Hematopoietic multipotent progenitor cell (in vitro differentiated cells): ENCODE results near the gene LHFPL4. TPM values are rescaled to one million over a fixed set of nuclear protein-coding genes. Genes with fewer than 3 reads are reported as not detected.
"Not testable (repeated sequence)": the region's sequence is repeated elsewhere in the genome, so short reads cannot be mapped to it uniquely, and the experiment has no call there.

ENCODE experiments used
- DNase-seq, 3 donors: peaks; one replicate each; pipeline ENCODE4 v3.0.0-alpha.2; 2011 to 2015; ENCODE audit warnings: low read depth in 2 of 3, low spot score in 2 of 3
- total RNA-seq: library from RNA; depleted of rRNA; stranded (reverse); fragments of >200 nt; gene quantifications from one replicate; pipeline ENCODE4 v1.2.3, GENCODE V29; 2012

Gene LHFPL4
- total RNA-seq, 1 donor: not detected

GRCh38 chr3:9548991-9549390 is 4.6 kb downstream of the LHFPL4 start:
- no peak for DNase-seq

- DNase-seq: no peak
Measured at GRCh38 chr3:9542182-9542581, 11.4 kb downstream of the LHFPL4 start.

GRCh38 chr3:9536212-9536611 is 17.4 kb downstream of the LHFPL4 start:
- DNase-seq: no peak

- no peak for DNase-seq
Measured at GRCh38 chr3:9534429-9534828, 19.2 kb downstream of the LHFPL4 start.

DNA sequence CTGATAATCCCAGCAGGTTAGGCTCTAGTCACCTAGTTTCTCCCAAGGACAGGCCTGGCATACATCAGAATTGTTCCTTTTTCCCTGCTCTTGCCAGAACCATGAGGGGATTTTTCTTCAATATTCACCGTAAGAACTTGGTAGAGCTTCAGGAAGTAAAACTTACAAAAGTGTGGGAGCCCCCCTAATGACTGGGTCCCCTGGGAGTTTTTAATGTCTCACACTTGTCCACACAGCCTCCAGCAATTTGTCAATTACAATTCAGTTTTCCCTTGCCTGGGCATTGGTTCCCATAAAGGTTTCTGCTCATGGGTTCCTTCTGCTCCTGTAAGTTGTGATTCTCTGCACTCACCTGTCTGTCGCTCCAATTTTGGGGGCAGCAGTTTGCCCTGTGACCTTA is 28.5 kb downstream of the LHFPL4 start:
- no peak for DNase-seq

DNA sequence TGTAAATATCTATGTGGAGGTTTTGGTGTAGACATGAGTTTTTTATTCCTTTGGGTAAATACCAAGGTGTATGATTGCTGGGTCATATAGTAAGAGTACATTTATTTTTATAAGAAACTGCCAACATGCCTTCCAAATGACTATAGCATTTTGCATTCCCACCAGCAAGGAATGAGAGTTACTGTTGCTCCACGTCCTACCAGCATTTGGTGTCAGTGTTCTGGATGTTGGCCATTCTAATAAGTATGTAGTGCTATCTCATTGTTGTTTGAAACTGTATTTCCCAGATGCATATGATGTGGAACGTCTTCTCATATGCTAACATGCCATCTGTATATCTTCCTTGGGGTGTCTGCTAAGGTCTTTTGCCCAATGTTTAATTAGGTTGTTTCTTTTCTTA is 38.7 kb downstream of the LHFPL4 start:
- DNase-seq: no peak

DNA sequence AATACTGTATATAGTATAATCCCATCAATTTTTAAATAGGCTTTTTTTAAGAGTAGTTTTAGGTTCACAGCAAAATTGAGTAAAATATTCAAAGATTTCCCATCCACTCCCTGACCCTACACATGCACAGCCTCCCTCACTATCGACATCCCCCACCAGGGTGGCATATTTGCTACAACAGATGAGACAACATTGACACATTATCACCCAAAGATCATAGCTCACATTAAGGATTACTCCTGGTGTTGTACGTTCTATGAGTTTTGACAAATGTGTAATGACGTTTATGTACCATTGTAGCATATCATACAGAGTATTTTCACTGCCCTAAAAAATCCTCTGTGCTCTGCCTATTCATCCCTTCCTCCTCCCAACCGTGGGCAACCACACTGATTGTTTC is 39.3 kb downstream of the LHFPL4 start:
- no peak for DNase-seq

GRCh38 chr3:9512456-9513045 is 41.1 kb downstream of the LHFPL4 start:
- DNase-seq: no peak

- DNase-seq: no peak
Measured at GRCh38 chr3:9508781-9509180, 44.8 kb downstream of the LHFPL4 start.

DNA sequence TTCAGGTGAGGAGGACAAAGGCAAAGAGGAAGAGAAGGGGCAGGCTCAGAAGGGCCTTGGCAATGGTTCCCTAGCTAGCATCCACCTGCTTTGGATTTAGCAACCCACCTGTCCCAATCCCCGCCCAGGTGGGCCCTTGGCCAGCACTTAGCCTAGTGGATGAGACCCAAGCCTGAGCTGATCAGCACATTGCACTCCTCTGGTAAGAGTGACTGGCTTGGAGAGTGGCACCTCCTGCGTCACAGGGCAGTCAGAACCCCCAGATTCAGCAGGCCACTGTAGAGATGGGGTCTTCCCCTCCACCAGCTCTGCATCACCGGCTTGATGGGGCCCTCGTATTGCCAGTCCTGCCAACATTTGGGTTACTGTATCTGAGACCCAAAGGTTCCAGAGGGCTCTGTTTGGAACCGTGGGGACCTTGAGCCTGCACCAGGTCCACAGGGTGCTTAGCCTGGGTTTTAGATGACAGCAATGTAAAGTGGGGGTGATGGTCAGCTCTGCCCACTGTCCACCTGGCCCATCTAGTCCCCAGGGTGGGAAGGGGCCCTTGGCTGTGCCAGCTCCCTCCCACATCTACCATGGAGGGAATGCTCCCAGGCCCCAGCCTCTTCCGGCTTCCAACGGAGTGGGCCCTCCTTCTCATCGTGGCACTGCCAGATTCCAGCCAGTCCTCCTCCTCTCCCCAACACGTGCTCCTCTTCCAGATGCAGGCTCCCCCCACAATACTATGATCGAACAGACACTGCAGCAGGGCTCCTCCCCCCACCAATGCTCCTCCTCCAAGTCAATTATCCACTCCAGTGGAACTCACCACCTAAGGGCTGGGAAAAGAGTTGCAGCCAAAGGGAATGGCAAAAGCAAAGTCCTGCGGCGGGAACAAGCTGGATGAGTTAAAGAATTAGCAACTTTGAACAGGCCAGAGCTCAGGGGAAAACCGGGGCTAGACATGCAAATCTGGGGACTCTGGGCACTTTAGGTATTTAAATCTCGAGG is 45.7 kb downstream of the LHFPL4 start:
- DNase-seq: no peak

DNA sequence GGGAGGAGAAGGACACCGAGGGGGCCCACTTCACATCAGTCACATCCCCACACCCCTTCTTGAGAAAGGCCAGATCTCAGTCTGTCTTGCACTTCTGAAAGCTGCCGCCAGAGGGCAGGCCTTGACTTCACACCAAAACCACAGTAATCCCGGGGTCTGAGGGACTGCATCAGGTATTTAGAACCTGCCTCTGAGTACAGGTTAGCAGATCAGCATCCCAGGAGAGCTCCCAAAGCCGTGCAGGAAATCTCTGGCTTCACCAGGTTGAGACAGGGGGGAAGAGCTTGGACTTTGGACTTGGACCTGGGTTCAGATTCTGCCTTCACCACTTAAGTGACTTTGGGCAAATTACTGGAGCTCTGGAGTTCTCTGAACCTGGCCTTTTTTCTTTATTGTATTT is 50.3 kb downstream of the LHFPL4 start:
- DNase-seq: peak; percentile 31 to 79 (median 62)

GRCh38 chr3:9501226-9501625 is 52.4 kb downstream of the LHFPL4 start:
- DNase-seq: no peak

- peak in 2 of 3 donors; percentile 58 to 79 for DNase-seq
Measured at GRCh38 chr3:9500108-9501050, 53.2 kb downstream of the LHFPL4 start.

DNA sequence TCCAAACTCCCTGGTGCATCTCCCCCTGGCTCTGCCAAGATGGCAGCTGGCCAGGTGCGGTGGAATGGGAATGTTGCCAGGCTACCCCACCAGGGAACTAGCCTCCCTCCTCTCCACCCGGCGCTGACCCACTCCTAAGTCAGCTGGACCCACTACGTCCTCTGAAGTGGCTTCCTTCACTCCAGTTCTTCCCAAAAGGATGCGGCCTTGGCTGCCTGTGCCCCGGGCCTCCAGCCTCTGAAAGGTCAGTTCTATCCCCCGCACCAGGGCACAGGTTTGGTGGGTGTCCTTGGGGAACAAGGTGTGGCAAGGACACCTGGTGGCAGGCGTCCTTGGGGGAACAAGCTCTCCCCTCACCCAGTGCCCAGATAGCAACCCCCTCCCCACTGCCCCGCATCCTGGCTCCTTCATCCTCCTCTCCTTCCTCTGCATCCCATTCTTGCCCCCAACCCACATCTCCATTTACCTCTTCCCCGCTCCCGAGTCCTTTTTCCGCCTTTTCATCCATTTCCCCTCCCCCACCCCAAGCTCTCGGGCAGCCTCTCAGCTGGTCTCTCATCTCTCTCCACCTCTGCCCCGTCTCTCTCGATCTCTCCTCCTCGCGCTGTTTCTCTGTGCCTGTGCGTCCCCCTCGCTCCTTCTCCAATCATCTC is 54.0 kb downstream of the LHFPL4 start:
- DNase-seq: no peak

DNA sequence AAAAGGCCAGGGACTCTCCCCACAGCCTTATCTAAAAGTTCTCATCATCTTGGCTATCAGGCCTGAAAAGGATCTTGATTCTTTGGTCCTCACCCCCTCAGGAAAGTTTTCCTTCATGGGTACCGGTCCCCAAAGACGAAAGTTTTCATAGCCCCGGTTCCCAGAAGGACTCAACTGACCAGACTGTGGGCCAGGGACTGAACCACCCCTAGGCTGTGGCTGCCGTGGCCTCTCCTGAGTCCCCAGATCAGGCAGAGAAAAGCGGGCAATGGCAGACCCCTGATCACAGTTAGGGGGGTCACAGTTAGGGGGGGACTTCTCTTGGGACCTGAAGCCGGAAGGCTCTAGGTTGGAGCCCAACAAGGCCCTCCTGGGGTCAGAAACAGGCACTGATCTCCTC is 54.8 kb downstream of the LHFPL4 start:
- no peak for DNase-seq

DNA sequence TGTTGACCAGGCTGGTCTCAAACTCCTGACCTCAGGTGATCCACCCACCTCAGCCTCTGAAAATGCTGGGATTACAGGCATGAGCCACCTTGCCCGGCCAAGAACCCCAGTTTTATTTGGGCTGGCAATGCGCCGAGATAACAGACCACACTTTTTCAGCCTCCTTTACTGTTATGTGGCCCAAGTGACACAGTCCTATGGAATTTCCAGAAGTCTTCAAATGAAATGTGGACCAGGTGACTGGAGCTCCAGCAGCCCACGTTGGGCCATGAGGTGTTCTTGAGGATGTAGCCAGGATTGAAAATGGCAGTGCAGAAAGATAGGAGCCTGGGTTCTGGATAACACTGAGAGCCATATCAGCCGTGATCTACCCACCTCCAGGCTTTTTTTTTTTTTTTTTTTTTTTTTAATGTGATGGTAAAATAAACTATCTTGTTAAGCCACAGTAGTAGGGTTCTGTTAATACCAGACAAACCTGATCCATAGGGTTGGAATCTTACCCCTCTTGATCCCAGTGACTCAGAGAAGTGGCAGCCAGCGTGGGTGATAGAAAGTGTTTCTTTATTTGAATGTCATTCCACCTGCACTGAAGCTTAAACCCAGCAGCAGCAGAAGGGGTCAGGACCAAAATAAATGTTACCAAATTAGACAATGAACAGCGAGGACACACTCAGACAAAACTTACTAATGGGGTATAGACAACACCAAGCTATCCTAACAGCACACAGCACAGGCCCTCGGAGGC is 55.6 kb downstream of the LHFPL4 start:
- no peak for DNase-seq

- no peak for DNase-seq
Measured at GRCh38 chr3:9496893-9497292, 56.7 kb downstream of the LHFPL4 start.

DNA sequence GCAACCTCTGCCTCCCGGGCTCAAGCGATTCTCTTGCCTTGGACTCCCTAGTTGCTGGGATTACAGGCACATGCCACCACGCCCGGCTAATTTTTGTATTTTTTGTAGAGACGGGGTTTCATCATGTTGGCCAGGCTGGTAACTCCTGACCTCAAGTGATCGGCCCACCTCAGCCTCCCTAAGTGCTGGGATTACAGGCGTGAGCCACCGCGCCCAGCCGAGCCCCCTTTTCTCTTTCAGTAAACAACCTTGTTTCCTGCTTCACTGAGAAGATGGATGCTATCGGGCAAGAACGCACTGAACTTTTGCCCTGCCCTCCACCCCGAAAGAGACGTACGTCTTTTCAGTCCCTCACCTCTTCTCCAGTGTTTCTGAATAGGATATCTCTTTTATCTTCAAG is 59.6 kb downstream of the LHFPL4 start:
- DNase-seq: not testable (repeated sequence)

DNA sequence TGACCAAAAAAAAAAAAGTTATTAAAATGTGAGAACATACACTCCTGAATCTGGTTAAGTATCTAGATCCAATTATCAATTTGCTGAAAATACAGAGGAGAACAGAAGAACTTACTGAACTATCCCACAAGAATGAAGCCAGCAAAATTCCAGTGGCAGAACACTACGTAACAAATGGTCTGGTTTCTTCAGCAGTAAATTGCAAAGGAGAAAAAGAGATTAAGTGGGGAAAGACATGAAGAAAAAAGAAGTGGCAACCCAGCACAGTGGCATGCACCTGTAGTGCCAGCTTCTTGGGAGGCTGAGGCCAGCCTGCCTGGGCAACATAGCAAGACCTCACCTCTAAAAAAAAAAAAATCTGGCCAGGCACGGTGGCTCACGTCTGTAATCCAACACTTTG is 62.1 kb downstream of the LHFPL4 start:
- no peak for DNase-seq

- DNase-seq: no peak
Measured at GRCh38 chr3:9485248-9485647, 68.4 kb downstream of the LHFPL4 start.
